Left ventricle myocardium inferior (tissue), 1 donor: ENCODE data around the gene GABRA4. TPM values are rescaled to one million over a fixed set of nuclear protein-coding genes. Genes with fewer than 3 reads are reported as not detected.

Source experiments
- DNase-seq: peaks from one replicate; pipeline ENCODE4 v3.0.0-alpha.2; 2020
- H3K27ac ChIP-seq: fragments of 200-600 bp; replicated peaks from 2 replicates; pipeline ENCODE4 v1.8.0; 2021
- H3K27me3 ChIP-seq: fragments of 200-600 bp; 2 replicates; pipeline ENCODE4 v1.8.0; 2021; ENCODE audit warnings: low read depth
- H3K36me3 ChIP-seq: fragments of 200-600 bp; 2 replicates; pipeline ENCODE4 v1.8.0; 2021
- H3K4me1 ChIP-seq: fragments of 200-600 bp; 2 replicates; pipeline ENCODE4 v1.8.0; 2021
- H3K4me3 ChIP-seq: fragments of 200-600 bp; 2 replicates; pipeline ENCODE4 v1.8.0; 2021; ENCODE audit warnings: mild to moderate bottlenecking, moderate library complexity
- H3K9me3 ChIP-seq: fragments of 200-600 bp; replicated peaks from 2 replicates; pipeline ENCODE4 v1.8.0; 2021
- CTCF ChIP-seq: fragments of 200-600 bp; IDR thresholded peaks from 2 replicates; pipeline ENCODE4 v1.8.0; 2021; ENCODE audit warnings: antibody characterized with exemption, mild to moderate bottlenecking, borderline replicate concordance
- intact Hi-C: fragments of 100-400 bp; cut with micrococcal nuclease; formaldehyde crosslinking; loops from one replicate; pipeline ENCODE4 v1.11.0; 2022
- total RNA-seq: library from RNA; stranded (reverse); fragmentation: NEBNext Ultra II Directional; extraction: Animal tissue kit (Norgen Biotek cat#: 25700); gene quantifications from one replicate; pipeline ENCODE4 v1.2.1, GENCODE V29; 2021
- donor health status: DM: no; HTN: yes; CAD: no; lungs with severe emphysema.

The GABRA4 gene
- total RNA-seq, 1 donor from 2014 or later = 33.7 TPM

- H3K36me3 ChIP-seq = no peaks in the 10 kb centered on the region
- no peaks in the 10 kb centered on the region for H3K27me3 ChIP-seq
- no peak for DNase-seq
- intact Hi-C loops = no loop called here
- no peaks in the 10 kb centered on the region for H3K9me3 ChIP-seq
- no peak overlapping the region for H3K27ac ChIP-seq
- H3K4me1 ChIP-seq = no peaks in the 10 kb centered on the region
- H3K4me3 ChIP-seq = no peak overlapping the region
- no peak for TF ChIP-seq CTCF
Observed at GRCh38 chr4:46890056-46890455, 103.3 kb downstream of the GABRA4 start.

GRCh38 chr4:46889410-46889809 is 104.0 kb downstream of the GABRA4 start:
- DNase-seq = no peak
- H3K36me3 ChIP-seq = no peaks in the 10 kb centered on the region
- no peaks in the 10 kb centered on the region for H3K9me3 ChIP-seq
- H3K27me3 ChIP-seq = no peaks in the 10 kb centered on the region
- no peak overlapping the region for H3K27ac ChIP-seq
- intact Hi-C loops = no loop called here
- H3K4me1 ChIP-seq = no peaks in the 10 kb centered on the region
- no peak for TF ChIP-seq CTCF
- no peak overlapping the region for H3K4me3 ChIP-seq

GRCh38 chr4:46886711-46887110 is 106.7 kb downstream of the GABRA4 start:
- no peaks in the 10 kb centered on the region for H3K4me1 ChIP-seq
- no peaks in the 10 kb centered on the region for H3K27me3 ChIP-seq
- no peak for DNase-seq
- no peak overlapping the region for H3K27ac ChIP-seq
- H3K9me3 ChIP-seq = no peaks in the 10 kb centered on the region
- no peak overlapping the region for H3K4me3 ChIP-seq
- TF ChIP-seq CTCF = peak; percentile 32
- intact Hi-C loops = no loop called here
- no peaks in the 10 kb centered on the region for H3K36me3 ChIP-seq

GRCh38 chr4:46878641-46879040 is 114.7 kb downstream of the GABRA4 start:
- intact Hi-C loops = no loop called here
- no peak for DNase-seq
- no peaks in the 10 kb centered on the region for H3K4me1 ChIP-seq
- TF ChIP-seq CTCF = no peak
- H3K36me3 ChIP-seq = no peaks in the 10 kb centered on the region
- H3K9me3 ChIP-seq = no peaks in the 10 kb centered on the region
- H3K27ac ChIP-seq = no peak overlapping the region
- no peaks in the 10 kb centered on the region for H3K27me3 ChIP-seq
- no peak overlapping the region for H3K4me3 ChIP-seq

GRCh38 chr4:46874811-46875210 is 118.6 kb downstream of the GABRA4 start:
- no peaks in the 10 kb centered on the region for H3K36me3 ChIP-seq
- no peak overlapping the region for H3K4me3 ChIP-seq
- H3K27me3 ChIP-seq = no peaks in the 10 kb centered on the region
- intact Hi-C loops = no loop called here
- no peak for TF ChIP-seq CTCF
- no peak overlapping the region for H3K27ac ChIP-seq
- peaks cover 21% of the 10 kb centered on the region for H3K9me3 ChIP-seq
- no peaks in the 10 kb centered on the region for H3K4me1 ChIP-seq
- DNase-seq = no peak

- DNase-seq = no peak
- intact Hi-C loops = no loop called here
- no peaks in the 10 kb centered on the region for H3K4me1 ChIP-seq
- no peaks in the 10 kb centered on the region for H3K27me3 ChIP-seq
- no peak for TF ChIP-seq CTCF
- peaks cover 21% of the 10 kb centered on the region for H3K9me3 ChIP-seq
- no peak overlapping the region for H3K4me3 ChIP-seq
- no peaks in the 10 kb centered on the region for H3K36me3 ChIP-seq
- no peak overlapping the region for H3K27ac ChIP-seq
Observed at GRCh38 chr4:46870411-46870810, 123.0 kb downstream of the GABRA4 start.
